C4-2B (cell line): Measurements from ENCODE around the gene ARHGEF5.
"Not testable (repeated sequence)": the region's sequence is repeated elsewhere in the genome, so short reads cannot be mapped to it uniquely, and the experiment has no call there.

Source experiments
- ZFX ChIP-seq: fragments of 450-650 bp; IDR thresholded peaks from 2 replicates; pipeline ENCODE4 v1.6.1; 2017
- TF ChIP-seq, protein P1 (sequence below): fragments of 450-650 bp; conservative IDR thresholded peaks from 2 replicates; pipeline ENCODE4 v1.5.1; 2017; ENCODE audit warnings: mild to moderate bottlenecking

DNA sequence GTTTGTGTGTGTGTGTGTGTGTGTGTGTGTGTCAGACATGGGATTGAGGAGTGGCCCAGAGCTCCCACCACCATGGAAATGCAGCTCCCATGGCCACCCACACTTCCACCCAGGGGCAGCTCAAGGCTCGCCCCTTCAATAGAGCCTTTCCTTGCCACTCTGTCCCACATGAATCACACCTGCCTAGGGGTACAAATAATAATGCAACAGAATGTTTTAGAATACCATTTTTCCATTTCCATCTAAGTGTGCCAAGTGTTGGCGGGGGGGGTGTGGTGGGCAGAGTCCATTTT, 23.3 kb upstream of the ARHGEF5 start:
- TF ChIP-seq, protein P1, sequence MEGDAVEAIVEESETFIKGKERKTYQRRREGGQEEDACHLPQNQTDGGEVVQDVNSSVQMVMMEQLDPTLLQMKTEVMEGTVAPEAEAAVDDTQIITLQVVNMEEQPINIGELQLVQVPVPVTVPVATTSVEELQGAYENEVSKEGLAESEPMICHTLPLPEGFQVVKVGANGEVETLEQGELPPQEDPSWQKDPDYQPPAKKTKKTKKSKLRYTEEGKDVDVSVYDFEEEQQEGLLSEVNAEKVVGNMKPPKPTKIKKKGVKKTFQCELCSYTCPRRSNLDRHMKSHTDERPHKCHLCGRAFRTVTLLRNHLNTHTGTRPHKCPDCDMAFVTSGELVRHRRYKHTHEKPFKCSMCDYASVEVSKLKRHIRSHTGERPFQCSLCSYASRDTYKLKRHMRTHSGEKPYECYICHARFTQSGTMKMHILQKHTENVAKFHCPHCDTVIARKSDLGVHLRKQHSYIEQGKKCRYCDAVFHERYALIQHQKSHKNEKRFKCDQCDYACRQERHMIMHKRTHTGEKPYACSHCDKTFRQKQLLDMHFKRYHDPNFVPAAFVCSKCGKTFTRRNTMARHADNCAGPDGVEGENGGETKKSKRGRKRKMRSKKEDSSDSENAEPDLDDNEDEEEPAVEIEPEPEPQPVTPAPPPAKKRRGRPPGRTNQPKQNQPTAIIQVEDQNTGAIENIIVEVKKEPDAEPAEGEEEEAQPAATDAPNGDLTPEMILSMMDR, result not testable (repeated sequence)
- not testable (repeated sequence) for TF ChIP-seq ZFX
